Loucy (cell line): Measurements from ENCODE around the gene DDX4.

Source experiments
- H2AFZ ChIP-seq: fragments of 200-600 bp; sonication (generic); 2 replicates; pipeline ENCODE4 v1.6.0; 2016; ENCODE audit warnings: antibody characterized with exemption, mild to moderate bottlenecking, low read length, moderate library complexity
- H3F3A ChIP-seq: fragments of 200-600 bp; 2 replicates; pipeline ENCODE4 v1.6.0; 2016; ENCODE audit warnings: antibody characterized with exemption, low read depth, mild to moderate bottlenecking
- H3K27me3 ChIP-seq: fragments of 200-600 bp; sonication (generic); 2 replicates; pipeline ENCODE4 v1.6.1; 2014; ENCODE audit warnings: low read length, mild to moderate bottlenecking; ENCODE audit not compliant: insufficient read depth, poor library complexity, severe bottlenecking
- H3K36me3 ChIP-seq: fragments of 200-600 bp; sonication (generic); 2 replicates; pipeline ENCODE4 v1.6.1; 2016; ENCODE audit warnings: low read length; ENCODE audit not compliant: insufficient read depth
- H3K4me1 ChIP-seq: fragments of 200-600 bp; sonication (generic); 2 replicates; pipeline ENCODE4 v1.5.1; 2014; ENCODE audit warnings: low read length, mild to moderate bottlenecking; ENCODE audit not compliant: insufficient read depth, poor library complexity, severe bottlenecking
- H3K4me2 ChIP-seq: fragments of 200-600 bp; sonication (generic); 2 replicates; pipeline ENCODE4 v1.6.0; 2014; ENCODE audit warnings: antibody characterized with exemption, low read length, low read depth, mild to moderate bottlenecking; ENCODE audit not compliant: poor library complexity, severe bottlenecking
- H3K4me3 ChIP-seq: fragments of 200-600 bp; sonication (generic); 2 replicates; pipeline ENCODE4 v1.5.1; 2014; ENCODE audit warnings: low read length, mild to moderate bottlenecking, mixed read lengths; ENCODE audit not compliant: poor library complexity, severe bottlenecking
- H3K79me2 ChIP-seq: fragments of 200-600 bp; sonication (generic); 2 replicates; pipeline ENCODE4 v1.6.1; 2014; ENCODE audit warnings: low read length; ENCODE audit not compliant: insufficient read depth
- H3K9ac ChIP-seq: fragments of 200-600 bp; sonication (generic); 2 replicates; pipeline ENCODE4 v1.6.0; 2014; ENCODE audit warnings: mild to moderate bottlenecking, low read depth, low read length, moderate library complexity; ENCODE audit not compliant: poor library complexity, severe bottlenecking
- H3K9me2 ChIP-seq: fragments of 200-600 bp; sonication (generic); replicated peaks from 2 replicates; pipeline ENCODE4 v1.6.1; 2016; ENCODE audit warnings: low read depth, low read length, mixed read lengths
- H3K9me3 ChIP-seq: fragments of 200-600 bp; sonication (generic); 2 replicates; pipeline ENCODE4 v1.6.1; 2014; ENCODE audit warnings: mild to moderate bottlenecking, antibody characterized with exemption, low read length, low read depth; ENCODE audit not compliant: insufficient read depth
- H4K20me1 ChIP-seq: fragments of 200-600 bp; sonication (generic); 2 replicates; pipeline ENCODE4 v1.6.0; 2014; ENCODE audit warnings: antibody characterized with exemption, low read length, mild to moderate bottlenecking; ENCODE audit not compliant: insufficient read depth, poor library complexity, severe bottlenecking
- EZH2phosphoT487 ChIP-seq: fragments of 200-600 bp; IDR thresholded peaks from 2 replicates; pipeline ENCODE4 v1.6.1; 2018; ENCODE audit warnings: antibody characterized with exemption, mild to moderate bottlenecking, moderate library complexity, borderline replicate concordance
- TF ChIP-seq, protein P1 (sequence below): fragments of 200-600 bp; sonication (generic); conservative IDR thresholded peaks from 2 replicates; pipeline ENCODE4 v1.5.1; 2014; ENCODE audit warnings: mild to moderate bottlenecking, antibody characterized with exemption, low read length

The DDX4 gene

DNA sequence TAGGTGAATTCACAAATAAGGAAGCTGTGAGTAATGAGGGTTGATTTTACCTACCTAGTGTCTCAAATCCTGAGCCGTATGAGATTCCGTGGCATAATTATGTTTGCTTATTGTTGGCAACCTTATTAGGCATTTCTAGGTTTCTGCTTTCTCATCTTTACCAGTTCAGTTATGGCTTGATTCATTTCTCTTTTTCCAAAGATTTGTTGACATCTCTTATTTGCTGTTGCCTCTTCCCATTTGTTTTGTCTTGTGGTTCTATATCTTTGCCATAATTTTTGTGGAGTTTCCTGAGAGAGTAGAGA lies 113.8 kb downstream of the DDX4 start:
- Histone ChIP-seq H4K20me1 (no peaks in the 10 kb centered on the region), H3K4me2 (no peak overlapping the region), H3K4me1 (peaks cover 14% of the 10 kb centered on the region), H3F3A (no peaks in the 10 kb centered on the region), H3K9ac (no peak overlapping the region), H3K79me2 (no peaks in the 10 kb centered on the region), H2AFZ (no peak overlapping the region), H3K36me3 (no peaks in the 10 kb centered on the region), H3K9me2 (no peaks in the 10 kb centered on the region), H3K27me3 (peaks cover 5% of the 10 kb centered on the region), H3K9me3 (no peaks in the 10 kb centered on the region), H3K4me3 (no peak overlapping the region)
- TF ChIP-seq, protein P1, sequence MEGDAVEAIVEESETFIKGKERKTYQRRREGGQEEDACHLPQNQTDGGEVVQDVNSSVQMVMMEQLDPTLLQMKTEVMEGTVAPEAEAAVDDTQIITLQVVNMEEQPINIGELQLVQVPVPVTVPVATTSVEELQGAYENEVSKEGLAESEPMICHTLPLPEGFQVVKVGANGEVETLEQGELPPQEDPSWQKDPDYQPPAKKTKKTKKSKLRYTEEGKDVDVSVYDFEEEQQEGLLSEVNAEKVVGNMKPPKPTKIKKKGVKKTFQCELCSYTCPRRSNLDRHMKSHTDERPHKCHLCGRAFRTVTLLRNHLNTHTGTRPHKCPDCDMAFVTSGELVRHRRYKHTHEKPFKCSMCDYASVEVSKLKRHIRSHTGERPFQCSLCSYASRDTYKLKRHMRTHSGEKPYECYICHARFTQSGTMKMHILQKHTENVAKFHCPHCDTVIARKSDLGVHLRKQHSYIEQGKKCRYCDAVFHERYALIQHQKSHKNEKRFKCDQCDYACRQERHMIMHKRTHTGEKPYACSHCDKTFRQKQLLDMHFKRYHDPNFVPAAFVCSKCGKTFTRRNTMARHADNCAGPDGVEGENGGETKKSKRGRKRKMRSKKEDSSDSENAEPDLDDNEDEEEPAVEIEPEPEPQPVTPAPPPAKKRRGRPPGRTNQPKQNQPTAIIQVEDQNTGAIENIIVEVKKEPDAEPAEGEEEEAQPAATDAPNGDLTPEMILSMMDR, result no peak

DNA sequence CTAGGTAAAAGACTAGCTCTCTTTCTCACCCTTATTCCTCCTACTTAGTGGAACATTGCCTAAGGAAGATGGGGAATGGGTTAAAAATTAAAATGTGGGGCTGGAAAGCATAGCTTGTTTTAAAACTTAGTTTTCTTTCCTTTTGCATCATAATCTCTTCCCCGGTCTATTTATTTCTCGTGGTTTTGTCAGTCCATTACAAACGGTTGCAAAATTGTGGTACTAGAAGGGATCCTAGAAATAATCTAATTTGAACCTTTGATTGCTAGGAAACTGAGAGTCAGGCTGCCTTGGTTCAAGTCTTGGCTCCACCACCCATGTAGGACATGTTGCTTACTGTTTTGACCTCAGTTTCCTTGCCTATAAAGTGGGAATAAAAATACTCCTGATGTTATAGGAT lies 114.6 kb downstream of the DDX4 start:
- no peaks in the 10 kb centered on the region for H3K36me3 ChIP-seq
- peaks cover 18% of the 10 kb centered on the region for H3K4me1 ChIP-seq
- H3K9me3 ChIP-seq, result no peaks in the 10 kb centered on the region
- no peak overlapping the region for H3K4me2 ChIP-seq
- peaks cover 5% of the 10 kb centered on the region for H3K27me3 ChIP-seq
- H3K9ac ChIP-seq, result no peak overlapping the region
- H3K4me3 ChIP-seq, result no peak overlapping the region
- H3K9me2 ChIP-seq, result no peaks in the 10 kb centered on the region
- H2AFZ ChIP-seq, result no peak overlapping the region
- no peaks in the 10 kb centered on the region for H4K20me1 ChIP-seq
- no peaks in the 10 kb centered on the region for H3F3A ChIP-seq
- TF ChIP-seq, protein P1, result no peak
- TF ChIP-seq EZH2phosphoT487, result no peak
- H3K79me2 ChIP-seq, result no peaks in the 10 kb centered on the region

DNA sequence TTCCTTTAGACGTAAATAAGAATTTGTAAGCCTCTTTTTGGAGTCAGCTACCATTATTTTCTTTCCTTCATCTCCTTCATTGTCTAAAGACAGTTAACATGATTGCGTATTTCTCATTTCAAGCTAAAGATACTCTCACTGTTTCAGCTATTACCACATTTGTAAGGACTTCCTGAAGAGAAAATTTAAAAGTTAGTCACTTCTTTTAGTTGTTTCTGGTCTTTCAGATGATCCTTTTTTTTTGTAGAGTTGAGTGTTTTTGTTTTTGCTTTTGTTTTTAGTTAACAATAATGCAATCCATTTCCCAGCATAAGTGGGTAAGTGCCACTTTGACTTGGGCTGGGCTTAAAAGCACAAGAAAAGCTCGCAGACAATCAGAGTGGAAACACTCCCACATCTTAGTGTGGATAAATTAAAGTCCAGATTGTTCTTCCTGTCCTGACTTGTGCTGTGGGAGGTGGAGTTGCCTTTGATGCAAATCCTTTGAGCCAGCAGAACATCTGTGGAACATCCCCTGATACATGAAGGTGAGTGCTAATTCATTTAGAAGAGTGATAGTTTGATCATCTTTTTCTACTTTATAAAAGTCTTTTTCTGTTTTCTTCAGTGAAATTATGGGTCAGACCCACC lies 115.3 kb downstream of the DDX4 start:
- no peaks in the 10 kb centered on the region for H4K20me1 ChIP-seq
- H3K4me2 ChIP-seq, result no peak overlapping the region
- no peak overlapping the region for H3K4me3 ChIP-seq
- H3K27me3 ChIP-seq, result peaks cover 5% of the 10 kb centered on the region
- H3K36me3 ChIP-seq, result no peaks in the 10 kb centered on the region
- no peaks in the 10 kb centered on the region for H3K79me2 ChIP-seq
- no peak overlapping the region for H2AFZ ChIP-seq
- TF ChIP-seq, protein P1, result no peak
- no peak for TF ChIP-seq EZH2phosphoT487
- no peaks in the 10 kb centered on the region for H3K9me3 ChIP-seq
- no peaks in the 10 kb centered on the region for H3F3A ChIP-seq
- H3K4me1 ChIP-seq, result peaks cover 18% of the 10 kb centered on the region
- H3K9me2 ChIP-seq, result no peaks in the 10 kb centered on the region
- H3K9ac ChIP-seq, result no peak overlapping the region
